ENCODE results near the gene TNFRSF4. TPM values are rescaled to one million over a fixed set of nuclear protein-coding genes. Genes with fewer than 3 reads are reported as not detected.

Gene TNFRSF4
- total RNA-seq, 3 donors from 2014 or later (not counting 1 experiment from before 2014, with no cell fraction given), result 14.3 to 26.5 (median 15.7) TPM

- H3K36me3 Mint-ChIP-seq, result no peaks in the 10 kb centered on the region
- no peak overlapping the region for H3K27ac Mint-ChIP-seq
- TF ChIP-seq, protein P1, sequence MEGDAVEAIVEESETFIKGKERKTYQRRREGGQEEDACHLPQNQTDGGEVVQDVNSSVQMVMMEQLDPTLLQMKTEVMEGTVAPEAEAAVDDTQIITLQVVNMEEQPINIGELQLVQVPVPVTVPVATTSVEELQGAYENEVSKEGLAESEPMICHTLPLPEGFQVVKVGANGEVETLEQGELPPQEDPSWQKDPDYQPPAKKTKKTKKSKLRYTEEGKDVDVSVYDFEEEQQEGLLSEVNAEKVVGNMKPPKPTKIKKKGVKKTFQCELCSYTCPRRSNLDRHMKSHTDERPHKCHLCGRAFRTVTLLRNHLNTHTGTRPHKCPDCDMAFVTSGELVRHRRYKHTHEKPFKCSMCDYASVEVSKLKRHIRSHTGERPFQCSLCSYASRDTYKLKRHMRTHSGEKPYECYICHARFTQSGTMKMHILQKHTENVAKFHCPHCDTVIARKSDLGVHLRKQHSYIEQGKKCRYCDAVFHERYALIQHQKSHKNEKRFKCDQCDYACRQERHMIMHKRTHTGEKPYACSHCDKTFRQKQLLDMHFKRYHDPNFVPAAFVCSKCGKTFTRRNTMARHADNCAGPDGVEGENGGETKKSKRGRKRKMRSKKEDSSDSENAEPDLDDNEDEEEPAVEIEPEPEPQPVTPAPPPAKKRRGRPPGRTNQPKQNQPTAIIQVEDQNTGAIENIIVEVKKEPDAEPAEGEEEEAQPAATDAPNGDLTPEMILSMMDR (IDR thresholded peaks at IDR 0.05), result no peak
- no peaks in the 10 kb centered on the region for H3K4me1 Mint-ChIP-seq
- intact Hi-C loops (cut with micrococcal nuclease), result no loop called here
- H3K4me1 ChIP-seq (ENCODE audit: control insufficient read depth, insufficient read depth, low read length), result peaks cover 2% of the 10 kb centered on the region
- no peak overlapping the region for H3K4me3 ChIP-seq (ENCODE audit: low read length)
- H3K36me3 ChIP-seq (ENCODE audit: control insufficient read depth, insufficient read depth, low read length), result no peaks in the 10 kb centered on the region
- no peak overlapping the region for H3K27ac ChIP-seq (ENCODE audit: low read length)
- 91% methylated on average over 30 of the region's 30 CpGs for WGBS (ENCODE audit: insufficient coverage)
- no peaks in the 10 kb centered on the region for H3K9me3 ChIP-seq (ENCODE audit: control insufficient read depth, insufficient read depth, low read length)
- ATAC-seq, result no peak
- H3K27me3 ChIP-seq (ENCODE audit: control insufficient read depth, insufficient read depth, low read length), result peaks cover 13% of the 10 kb centered on the region
- no peaks in the 10 kb centered on the region for H3K9me3 Mint-ChIP-seq
- H3K4me3 Mint-ChIP-seq, result no peak overlapping the region
- H3K27me3 Mint-ChIP-seq (ENCODE audit: low read depth in 2 of 2), result no peaks in the 10 kb centered on the region
- no peak for DNase-seq
Measured at GRCh38 chr1:1244192-1244811, 30.3 kb upstream of the TNFRSF4 start.

DNA sequence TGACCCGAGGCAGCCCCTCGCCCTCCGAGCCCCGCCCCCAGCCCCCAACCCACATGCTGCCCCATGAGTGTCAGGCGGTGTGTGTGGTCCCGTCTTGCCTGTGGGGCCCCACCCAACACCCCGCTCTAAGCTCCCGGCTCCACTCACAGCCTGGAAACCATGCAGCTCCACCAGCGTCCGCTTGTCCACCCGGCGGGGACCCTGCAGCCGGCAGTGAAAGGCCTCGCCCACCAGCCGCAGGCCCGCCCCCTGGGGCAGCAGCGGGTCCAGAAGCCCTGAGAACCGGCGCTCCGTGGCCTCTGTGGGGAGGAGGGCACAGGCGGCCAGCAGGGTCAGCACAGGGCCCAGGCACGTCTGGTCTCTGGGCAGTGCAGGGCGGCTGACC lies 29.8 kb upstream of the TNFRSF4 start:
- Mint-ChIP-seq H3K27me3 (ENCODE audit: low read depth in 2 of 2) (no peaks in the 10 kb centered on the region), H3K9me3 (no peaks in the 10 kb centered on the region), H3K36me3 (no peaks in the 10 kb centered on the region), H3K4me3 (no peak overlapping the region), H3K4me1 (no peaks in the 10 kb centered on the region), H3K27ac (no peak overlapping the region)
- TF ChIP-seq, protein P1 (IDR thresholded peaks at IDR 0.05), result no peak
- peaks cover 13% of the 10 kb centered on the region for H3K27me3 ChIP-seq (ENCODE audit: control insufficient read depth, insufficient read depth, low read length)
- intact Hi-C loops (cut with micrococcal nuclease), result no loop called here
- DNase-seq, result no peak
- no peak for ATAC-seq
- peaks cover 2% of the 10 kb centered on the region for H3K4me1 ChIP-seq (ENCODE audit: control insufficient read depth, insufficient read depth, low read length)
- H3K36me3 ChIP-seq (ENCODE audit: control insufficient read depth, insufficient read depth, low read length), result no peaks in the 10 kb centered on the region
- H3K9me3 ChIP-seq (ENCODE audit: control insufficient read depth, insufficient read depth, low read length), result no peaks in the 10 kb centered on the region
- no peak overlapping the region for H3K4me3 ChIP-seq (ENCODE audit: low read length)
- 88% methylated on average over 23 of the region's 23 CpGs for WGBS (ENCODE audit: insufficient coverage)
- no peak overlapping the region for H3K27ac ChIP-seq (ENCODE audit: low read length)

- no peak overlapping the region for H3K4me3 ChIP-seq (ENCODE audit: low read length)
- Mint-ChIP-seq H3K36me3 (no peaks in the 10 kb centered on the region), H3K27ac (no peak overlapping the region), H3K9me3 (no peaks in the 10 kb centered on the region), H3K4me3 (no peak overlapping the region), H3K27me3 (ENCODE audit: low read depth in 2 of 2) (no peaks in the 10 kb centered on the region), H3K4me1 (no peaks in the 10 kb centered on the region)
- WGBS (ENCODE audit: insufficient coverage), result 91% methylated on average over 23 of the region's 23 CpGs
- ATAC-seq (no peak), DNase-seq (no peak)
- no peaks in the 10 kb centered on the region for H3K36me3 ChIP-seq (ENCODE audit: control insufficient read depth, insufficient read depth, low read length)
- intact Hi-C loops (cut with micrococcal nuclease), result no loop called here
- TF ChIP-seq, protein P1 (IDR thresholded peaks at IDR 0.05), result no peak
- H3K27ac ChIP-seq (ENCODE audit: low read length), result no peak overlapping the region
- H3K9me3 ChIP-seq (ENCODE audit: control insufficient read depth, insufficient read depth, low read length), result no peaks in the 10 kb centered on the region
- peaks cover 2% of the 10 kb centered on the region for H3K4me1 ChIP-seq (ENCODE audit: control insufficient read depth, insufficient read depth, low read length)
- peaks cover 13% of the 10 kb centered on the region for H3K27me3 ChIP-seq (ENCODE audit: control insufficient read depth, insufficient read depth, low read length)
Measured at GRCh38 chr1:1243266-1243660, 29.3 kb upstream of the TNFRSF4 start.
